Measurements from ENCODE around the gene MACROD2.

DNA sequence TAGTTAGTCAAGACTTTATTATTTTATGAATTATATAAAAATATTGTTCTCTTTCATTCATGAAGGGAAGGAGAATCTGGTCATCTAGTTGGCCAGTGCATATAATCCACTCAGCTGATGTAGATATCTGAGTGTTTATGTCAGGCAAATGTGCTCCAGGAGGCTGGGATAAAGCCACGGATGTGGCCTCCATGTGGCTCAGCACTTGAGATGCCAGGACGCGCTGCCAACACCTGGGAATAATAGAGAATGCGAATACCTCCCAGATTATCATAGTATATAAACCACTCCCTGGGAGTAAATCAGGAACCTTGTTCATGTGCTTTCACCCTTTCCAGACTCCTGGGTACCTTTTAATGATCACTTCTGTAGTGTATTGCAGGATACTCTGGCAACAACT, 1571.9 kb downstream of the MACROD2 start:
- TF ChIP-seq, protein P1, sequence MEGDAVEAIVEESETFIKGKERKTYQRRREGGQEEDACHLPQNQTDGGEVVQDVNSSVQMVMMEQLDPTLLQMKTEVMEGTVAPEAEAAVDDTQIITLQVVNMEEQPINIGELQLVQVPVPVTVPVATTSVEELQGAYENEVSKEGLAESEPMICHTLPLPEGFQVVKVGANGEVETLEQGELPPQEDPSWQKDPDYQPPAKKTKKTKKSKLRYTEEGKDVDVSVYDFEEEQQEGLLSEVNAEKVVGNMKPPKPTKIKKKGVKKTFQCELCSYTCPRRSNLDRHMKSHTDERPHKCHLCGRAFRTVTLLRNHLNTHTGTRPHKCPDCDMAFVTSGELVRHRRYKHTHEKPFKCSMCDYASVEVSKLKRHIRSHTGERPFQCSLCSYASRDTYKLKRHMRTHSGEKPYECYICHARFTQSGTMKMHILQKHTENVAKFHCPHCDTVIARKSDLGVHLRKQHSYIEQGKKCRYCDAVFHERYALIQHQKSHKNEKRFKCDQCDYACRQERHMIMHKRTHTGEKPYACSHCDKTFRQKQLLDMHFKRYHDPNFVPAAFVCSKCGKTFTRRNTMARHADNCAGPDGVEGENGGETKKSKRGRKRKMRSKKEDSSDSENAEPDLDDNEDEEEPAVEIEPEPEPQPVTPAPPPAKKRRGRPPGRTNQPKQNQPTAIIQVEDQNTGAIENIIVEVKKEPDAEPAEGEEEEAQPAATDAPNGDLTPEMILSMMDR (optimal IDR thresholded peaks at IDR 0.05 in 1 of 3, IDR thresholded peaks at IDR 0.05 in 1 of 3, conservative IDR thresholded peaks at IDR 0.05 in 1 of 3; ENCODE audit: extremely low read depth in 1 of 3, insufficient read depth in 2 of 3, low read length in 3 of 3), result no peak
- TF ChIP-seq EZH2 (IDR thresholded peaks at IDR 0.05; ENCODE audit: low read length), result no peak
